Activated naive CD4-positive, alpha-beta T cell treated with anti-CD3 and anti-CD28 coated beads, Interleukin-2, amount 10 ng/mL, durations not matched to agents 7 days and 5 days (primary cell): ENCODE measurements around the gene DST.
A peak's percentile ranks its signal among the peaks of the same experiment; 100 is the strongest.

Source experiments
- CTCF ChIA-PET: fragments of 350-600 bp; sonication (Branson Sonifier 250); formaldehyde crosslinking; loops from one replicate; lab custom pipeline; 2021; ENCODE audit warnings: antibody characterized with exemption; lab: Charles Lee
- DNase-seq: peaks from one replicate; pipeline ENCODE4 v3.0.0-alpha.2; 2020
- H3K27ac Mint-ChIP-seq: one replicate; pipeline ENCODE4 v1.8.0; 2021; ENCODE audit warnings: mild to moderate bottlenecking, moderate library complexity, mixed read lengths
- H3K27me3 Mint-ChIP-seq: one replicate; pipeline ENCODE4 v1.8.0; 2021; ENCODE audit warnings: mild to moderate bottlenecking, mixed read lengths
- H3K36me3 Mint-ChIP-seq: one replicate; pipeline ENCODE4 v1.8.0; 2021; ENCODE audit warnings: mixed read lengths
- H3K4me1 Mint-ChIP-seq: one replicate; pipeline ENCODE4 v1.8.0; 2021; ENCODE audit warnings: mixed read lengths
- H3K4me3 Mint-ChIP-seq: one replicate; pipeline ENCODE4 v1.8.0; 2021; ENCODE audit warnings: mild to moderate bottlenecking, moderate library complexity, mixed read lengths
- H3K9me3 Mint-ChIP-seq: one replicate; pipeline ENCODE4 v1.8.0; 2021; ENCODE audit warnings: mixed read lengths

Gene DST

GRCh38 chr6:56456785-56457184 lies 185.9 kb downstream of the DST start:
- no peaks in the 10 kb centered on the region for H3K36me3 Mint-ChIP-seq
- H3K9me3 Mint-ChIP-seq: no peaks in the 10 kb centered on the region
- H3K4me3 Mint-ChIP-seq: no peak overlapping the region
- DNase-seq: no peak
- H3K27me3 Mint-ChIP-seq: no peaks in the 10 kb centered on the region
- H3K27ac Mint-ChIP-seq: no peak overlapping the region
- no peaks in the 10 kb centered on the region for H3K4me1 Mint-ChIP-seq
- CTCF ChIA-PET: interaction anchor here (0.8 kb wide), 1 partner anchor 86 kb away, joined by 3 read pairs; no protein-coding TSS in a partner anchor

GRCh38 chr6:56450882-56451739 lies 191.6 kb downstream of the DST start:
- CTCF ChIA-PET: no interaction called here
- Mint-ChIP-seq H3K36me3 (no peaks in the 10 kb centered on the region), H3K4me1 (no peaks in the 10 kb centered on the region), H3K27me3 (no peaks in the 10 kb centered on the region), H3K9me3 (no peaks in the 10 kb centered on the region), H3K4me3 (no peak overlapping the region), H3K27ac (peak overlapping the region; percentile 33)
- no peak for DNase-seq

- no peak for DNase-seq
- Mint-ChIP-seq H3K36me3 (no peaks in the 10 kb centered on the region), H3K4me1 (no peaks in the 10 kb centered on the region), H3K4me3 (no peak overlapping the region), H3K27ac (no peak overlapping the region), H3K27me3 (no peaks in the 10 kb centered on the region), H3K9me3 (no peaks in the 10 kb centered on the region)
- CTCF ChIA-PET: no interaction called here
Observed at GRCh38 chr6:56450376-56450775, 192.3 kb downstream of the DST start.

GRCh38 chr6:56448046-56448445 lies 194.6 kb downstream of the DST start:
- no peaks in the 10 kb centered on the region for H3K4me1 Mint-ChIP-seq
- DNase-seq: no peak
- H3K9me3 Mint-ChIP-seq: no peaks in the 10 kb centered on the region
- CTCF ChIA-PET: no interaction called here
- H3K27ac Mint-ChIP-seq: no peak overlapping the region
- no peak overlapping the region for H3K4me3 Mint-ChIP-seq
- no peaks in the 10 kb centered on the region for H3K27me3 Mint-ChIP-seq
- H3K36me3 Mint-ChIP-seq: no peaks in the 10 kb centered on the region

- H3K4me3 Mint-ChIP-seq: no peak overlapping the region
- no peaks in the 10 kb centered on the region for H3K27me3 Mint-ChIP-seq
- no peak overlapping the region for H3K27ac Mint-ChIP-seq
- no peaks in the 10 kb centered on the region for H3K36me3 Mint-ChIP-seq
- CTCF ChIA-PET: no interaction called here
- H3K4me1 Mint-ChIP-seq: no peaks in the 10 kb centered on the region
- no peaks in the 10 kb centered on the region for H3K9me3 Mint-ChIP-seq
- DNase-seq: no peak
Observed at GRCh38 chr6:56445818-56446217, 196.9 kb downstream of the DST start.

- no peak overlapping the region for H3K4me3 Mint-ChIP-seq
- H3K9me3 Mint-ChIP-seq: peaks cover 3% of the 10 kb centered on the region
- DNase-seq: no peak
- H3K36me3 Mint-ChIP-seq: no peaks in the 10 kb centered on the region
- CTCF ChIA-PET: no interaction called here
- no peak overlapping the region for H3K27ac Mint-ChIP-seq
- H3K27me3 Mint-ChIP-seq: no peaks in the 10 kb centered on the region
- no peaks in the 10 kb centered on the region for H3K4me1 Mint-ChIP-seq
Observed at GRCh38 chr6:56444855-56445254, 197.8 kb downstream of the DST start.

GRCh38 chr6:56440551-56440981 lies 202.1 kb downstream of the DST start:
- no peaks in the 10 kb centered on the region for H3K27me3 Mint-ChIP-seq
- no peak overlapping the region for H3K4me3 Mint-ChIP-seq
- peaks cover 5% of the 10 kb centered on the region for H3K9me3 Mint-ChIP-seq
- H3K27ac Mint-ChIP-seq: no peak overlapping the region
- H3K4me1 Mint-ChIP-seq: no peaks in the 10 kb centered on the region
- CTCF ChIA-PET: no interaction called here
- no peaks in the 10 kb centered on the region for H3K36me3 Mint-ChIP-seq
- no peak for DNase-seq

- no peaks in the 10 kb centered on the region for H3K27me3 Mint-ChIP-seq
- H3K36me3 Mint-ChIP-seq: no peaks in the 10 kb centered on the region
- H3K27ac Mint-ChIP-seq: no peak overlapping the region
- no peak overlapping the region for H3K4me3 Mint-ChIP-seq
- no peaks in the 10 kb centered on the region for H3K4me1 Mint-ChIP-seq
- peaks cover 8% of the 10 kb centered on the region for H3K9me3 Mint-ChIP-seq
- no peak for DNase-seq
- CTCF ChIA-PET: no interaction called here
Observed at GRCh38 chr6:56437171-56437900, 205.4 kb downstream of the DST start.

- no peaks in the 10 kb centered on the region for H3K27me3 Mint-ChIP-seq
- H3K4me1 Mint-ChIP-seq: no peaks in the 10 kb centered on the region
- CTCF ChIA-PET: no interaction called here
- no peak overlapping the region for H3K27ac Mint-ChIP-seq
- no peaks in the 10 kb centered on the region for H3K36me3 Mint-ChIP-seq
- no peak overlapping the region for H3K4me3 Mint-ChIP-seq
- no peak for DNase-seq
- peaks cover 8% of the 10 kb centered on the region for H3K9me3 Mint-ChIP-seq
Observed at GRCh38 chr6:56435754-56436153, 206.9 kb downstream of the DST start.

- H3K27ac Mint-ChIP-seq: no peak overlapping the region
- H3K4me3 Mint-ChIP-seq: no peak overlapping the region
- no peaks in the 10 kb centered on the region for H3K4me1 Mint-ChIP-seq
- CTCF ChIA-PET: no interaction called here
- H3K27me3 Mint-ChIP-seq: no peaks in the 10 kb centered on the region
- no peaks in the 10 kb centered on the region for H3K36me3 Mint-ChIP-seq
- peaks cover 8% of the 10 kb centered on the region for H3K9me3 Mint-ChIP-seq
- DNase-seq: no peak
Observed at GRCh38 chr6:56435326-56435725, 207.4 kb downstream of the DST start.

- CTCF ChIA-PET: no interaction called here
- no peaks in the 10 kb centered on the region for H3K27me3 Mint-ChIP-seq
- no peak overlapping the region for H3K4me3 Mint-ChIP-seq
- DNase-seq: no peak
- H3K4me1 Mint-ChIP-seq: no peaks in the 10 kb centered on the region
- H3K9me3 Mint-ChIP-seq: peaks cover 6% of the 10 kb centered on the region
- no peak overlapping the region for H3K27ac Mint-ChIP-seq
- H3K36me3 Mint-ChIP-seq: no peaks in the 10 kb centered on the region
Observed at GRCh38 chr6:56434606-56435005, 208.1 kb downstream of the DST start.

GRCh38 chr6:56433119-56433518 lies 209.6 kb downstream of the DST start:
- CTCF ChIA-PET: no interaction called here
- no peak for DNase-seq
- Mint-ChIP-seq H3K9me3 (peaks cover 6% of the 10 kb centered on the region), H3K36me3 (no peaks in the 10 kb centered on the region), H3K4me3 (no peak overlapping the region), H3K27ac (no peak overlapping the region), H3K4me1 (no peaks in the 10 kb centered on the region), H3K27me3 (no peaks in the 10 kb centered on the region)

GRCh38 chr6:56432194-56432593 lies 210.5 kb downstream of the DST start:
- Mint-ChIP-seq H3K36me3 (no peaks in the 10 kb centered on the region), H3K4me3 (no peak overlapping the region), H3K9me3 (peaks cover 6% of the 10 kb centered on the region), H3K4me1 (no peaks in the 10 kb centered on the region), H3K27me3 (no peaks in the 10 kb centered on the region), H3K27ac (no peak overlapping the region)
- no peak for DNase-seq
- CTCF ChIA-PET: no interaction called here

GRCh38 chr6:56430629-56431600 lies 211.8 kb downstream of the DST start:
- Mint-ChIP-seq H3K27ac (no peak overlapping the region), H3K27me3 (peaks cover 1% of the 10 kb centered on the region), H3K4me3 (no peak overlapping the region), H3K4me1 (no peaks in the 10 kb centered on the region), H3K9me3 (peaks cover 6% of the 10 kb centered on the region), H3K36me3 (no peaks in the 10 kb centered on the region)
- DNase-seq: no peak
- CTCF ChIA-PET: no interaction called here
